ENCODE measurements around the gene HLCS.

DNA sequence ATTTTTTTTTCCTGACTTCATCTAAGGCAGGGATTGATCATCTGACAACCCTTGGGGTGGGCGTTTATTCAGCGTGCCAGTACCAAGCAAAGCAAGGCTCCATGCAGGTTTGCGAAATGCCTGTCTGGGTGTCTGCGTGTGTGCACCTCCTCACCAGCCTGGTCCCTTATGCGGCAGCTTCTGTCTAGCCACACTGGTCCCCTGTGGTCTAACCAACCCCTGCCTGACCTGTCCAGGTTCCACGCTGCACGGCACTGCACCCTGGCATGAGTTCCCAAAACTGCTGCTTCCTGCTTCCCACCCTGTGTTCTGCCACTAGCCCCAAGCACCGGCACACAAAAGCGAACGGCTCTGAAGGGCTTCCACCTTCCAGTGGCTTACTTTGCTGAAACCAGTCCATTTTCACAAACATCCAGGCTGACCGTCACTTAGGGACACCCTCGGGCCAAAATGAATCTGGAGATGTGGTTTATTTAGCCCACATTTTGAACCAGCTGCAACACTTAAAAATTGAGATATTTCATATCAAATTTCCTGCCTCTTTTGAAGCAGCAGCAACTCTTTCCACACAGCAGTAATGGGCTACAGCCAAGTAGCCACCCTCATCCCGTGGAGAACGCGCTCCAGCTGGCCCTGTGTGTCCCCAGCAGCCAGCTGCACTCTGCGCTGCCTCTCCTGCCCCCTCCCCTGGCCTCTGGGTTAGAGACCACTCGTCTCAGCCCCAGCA lies 55.7 kb downstream of the HLCS start:
- TF ChIP-seq, protein P1, sequence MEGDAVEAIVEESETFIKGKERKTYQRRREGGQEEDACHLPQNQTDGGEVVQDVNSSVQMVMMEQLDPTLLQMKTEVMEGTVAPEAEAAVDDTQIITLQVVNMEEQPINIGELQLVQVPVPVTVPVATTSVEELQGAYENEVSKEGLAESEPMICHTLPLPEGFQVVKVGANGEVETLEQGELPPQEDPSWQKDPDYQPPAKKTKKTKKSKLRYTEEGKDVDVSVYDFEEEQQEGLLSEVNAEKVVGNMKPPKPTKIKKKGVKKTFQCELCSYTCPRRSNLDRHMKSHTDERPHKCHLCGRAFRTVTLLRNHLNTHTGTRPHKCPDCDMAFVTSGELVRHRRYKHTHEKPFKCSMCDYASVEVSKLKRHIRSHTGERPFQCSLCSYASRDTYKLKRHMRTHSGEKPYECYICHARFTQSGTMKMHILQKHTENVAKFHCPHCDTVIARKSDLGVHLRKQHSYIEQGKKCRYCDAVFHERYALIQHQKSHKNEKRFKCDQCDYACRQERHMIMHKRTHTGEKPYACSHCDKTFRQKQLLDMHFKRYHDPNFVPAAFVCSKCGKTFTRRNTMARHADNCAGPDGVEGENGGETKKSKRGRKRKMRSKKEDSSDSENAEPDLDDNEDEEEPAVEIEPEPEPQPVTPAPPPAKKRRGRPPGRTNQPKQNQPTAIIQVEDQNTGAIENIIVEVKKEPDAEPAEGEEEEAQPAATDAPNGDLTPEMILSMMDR (IDR thresholded peaks at IDR 0.05; ENCODE audit: low read length): no peak
- TF ChIP-seq EZH2phosphoT487 (IDR thresholded peaks at IDR 0.05; ENCODE audit: low read length) (no peak), EZH2 (optimal IDR thresholded peaks at IDR 0.05; ENCODE audit: low read depth, low read length) (no peak)
